IMR-90 (cell line): ENCODE data around the gene LATS2. TPM values are rescaled to one million over a fixed set of nuclear protein-coding genes. Genes with fewer than 3 reads are reported as not detected.
"Not testable (repeated sequence)": the region's sequence is repeated elsewhere in the genome, so short reads cannot be mapped to it uniquely, and the experiment has no call there.

ENCODE experiments used
- ATAC-seq: fragments of 200-7000 bp; cut with Tn5 transposase; 2 replicates; pipeline ENCODE4 v1.9.1; 2020; ENCODE audit warnings: low read depth, mild to moderate bottlenecking, moderate library complexity
- BruUV-seq: library from RNA; stranded (reverse); fragments of 400-500 nt; replicated peaks from 2 replicates; lab custom pipeline; 2021; lab: Mats Ljungman, UMichigan
- CTCF ChIA-PET: fragments of 300-600 bp; formaldehyde crosslinking; extraction: SDS; loops from one replicate; lab custom pipeline; 2021; ENCODE audit warnings: antibody characterized with exemption; lab: Yijun Ruan, JAX
- POLR2A ChIA-PET: fragments of 300-600 bp; sonication (Branson Sonifier 250); formaldehyde crosslinking; loops from one replicate; lab custom pipeline; 2022; ENCODE audit warnings: antibody characterized with exemption; ENCODE audit not compliant: unreplicated experiment; lab: Charles Lee
- DNase-seq: peaks from one replicate; pipeline ENCODE4 v3.0.0; 2013
- H2AFZ ChIP-seq: replicated peaks from 2 replicates; pipeline ENCODE3; 2013; ENCODE audit warnings: low read length, mild to moderate bottlenecking; ENCODE audit not compliant: poor library complexity
- H2AK5ac ChIP-seq: 2 replicates; pipeline ENCODE4 v1.6.1; 2013; ENCODE audit warnings: low read depth, low read length, inconsistent platforms
- H2AK9ac ChIP-seq: replicated peaks from 2 replicates; pipeline ENCODE3; 2013; ENCODE audit warnings: mild to moderate bottlenecking, low read depth, low read length, moderate library complexity; ENCODE audit not compliant: poor library complexity
- H2BK120ac ChIP-seq: 2 replicates; pipeline ENCODE4 v1.6.1; 2013; ENCODE audit warnings: low read depth, low read length, inconsistent platforms
- H2BK15ac ChIP-seq: 3 replicates; pipeline ENCODE4 v1.6.1; 2013; ENCODE audit warnings: low read depth, low read length, inconsistent platforms
- H2BK20ac ChIP-seq: 2 replicates; pipeline ENCODE4 v1.6.1; 2013; ENCODE audit warnings: low read depth, mild to moderate bottlenecking, inconsistent platforms, low read length, moderate library complexity
- H2BK5ac ChIP-seq: 2 replicates; pipeline ENCODE4 v1.6.1; 2013; ENCODE audit warnings: mild to moderate bottlenecking, low read depth, low read length, inconsistent platforms; ENCODE audit not compliant: poor library complexity, severe bottlenecking
- H3K14ac ChIP-seq: replicated peaks from 2 replicates; pipeline ENCODE4 v1.6.1; 2013; ENCODE audit warnings: low read depth, low read length, inconsistent platforms
- H3K18ac ChIP-seq: 2 replicates; pipeline ENCODE4 v1.6.1; 2013; ENCODE audit warnings: low read depth, low read length, control low read depth
- H3K23ac ChIP-seq: 2 replicates; pipeline ENCODE4 v1.6.1; 2013; ENCODE audit warnings: low read depth, low read length, inconsistent platforms
- H3K27ac ChIP-seq: 2 replicates; pipeline ENCODE4 v1.5.1; 2013; ENCODE audit warnings: mild to moderate bottlenecking, control low read depth, low read length; ENCODE audit not compliant: insufficient read depth
- H3K27me3 ChIP-seq: 2 replicates; pipeline ENCODE4 v1.6.1; 2013; ENCODE audit warnings: low read length; ENCODE audit not compliant: control insufficient read depth, insufficient read depth
- H3K36me3 ChIP-seq: 2 replicates; pipeline ENCODE4 v1.6.1; 2013; ENCODE audit warnings: low read length, mixed read lengths; ENCODE audit not compliant: control insufficient read depth, insufficient read depth
- H3K4ac ChIP-seq: 2 replicates; pipeline ENCODE4 v1.6.1; 2013; ENCODE audit warnings: low read depth, low read length, inconsistent platforms
- H3K4me1 ChIP-seq: 2 replicates; pipeline ENCODE4 v1.6.1; 2013; ENCODE audit warnings: low read length, mixed read lengths; ENCODE audit not compliant: control insufficient read depth, insufficient read depth
- H3K4me2 ChIP-seq: 2 replicates; pipeline ENCODE4 v1.6.1; 2013; ENCODE audit warnings: low read depth, mild to moderate bottlenecking, control low read depth, low read length, moderate library complexity
- H3K4me3 ChIP-seq: 2 replicates; pipeline ENCODE4 v1.5.1; 2013; ENCODE audit warnings: low read depth, mild to moderate bottlenecking, control low read depth, low read length, moderate library complexity; ENCODE audit not compliant: insufficient read depth
- H3K56ac ChIP-seq: 2 replicates; pipeline ENCODE4 v1.6.1; 2013; ENCODE audit warnings: low read length, inconsistent platforms; ENCODE audit not compliant: insufficient read depth; ENCODE audit errors: extremely low read depth
- H3K79me1 ChIP-seq, 2 experiments: 2 replicates each; pipeline ENCODE4 v1.6.1; 2013; ENCODE audit warnings: low read length in 2 of 2, inconsistent platforms in 1 of 2, low read depth in 1 of 2
- H3K9ac ChIP-seq: 2 replicates; pipeline ENCODE4 v1.6.1; 2013; ENCODE audit warnings: low read depth, low read length, control low read depth
- H3K9me1 ChIP-seq: 2 replicates; pipeline ENCODE4 v1.6.1; 2013; ENCODE audit warnings: low read length, inconsistent platforms; ENCODE audit not compliant: insufficient read depth
- H3K9me3 ChIP-seq: 2 replicates; pipeline ENCODE4 v1.6.1; 2013; ENCODE audit warnings: low read length; ENCODE audit not compliant: control insufficient read depth, insufficient read depth
- H4K20me1 ChIP-seq: 2 replicates; pipeline ENCODE4 v1.6.1; 2013; ENCODE audit warnings: low read length, inconsistent platforms; ENCODE audit not compliant: insufficient read depth
- H4K5ac ChIP-seq: 2 replicates; pipeline ENCODE4 v1.6.1; 2013; ENCODE audit warnings: mild to moderate bottlenecking, low read depth, low read length, control low read depth
- H4K8ac ChIP-seq, 2 experiments: 2 replicates each; pipeline ENCODE4 v1.6.1; 2013; ENCODE audit warnings: low read depth in 2 of 2, low read length in 2 of 2, control low read depth in 1 of 2, inconsistent platforms in 1 of 2
- H4K91ac ChIP-seq: 2 replicates; pipeline ENCODE4 v1.6.1; 2013; ENCODE audit warnings: low read depth, low read length, inconsistent platforms; ENCODE audit not compliant: insufficient read depth
- WGBS, 2 experiments: methylation state at CpG; one replicate each; pipeline versions ENCODE4 v1.1.5 to v1.1.7; 2013; ENCODE audit warnings: missing lambda C conversion rate in 2 of 2; ENCODE audit not compliant: insufficient read length in 1 of 2; ENCODE audit errors: extremely low coverage in 2 of 2; 5-methylcytosine and 5-hydroxymethylcytosine counted together
- dilution Hi-C: fragments of 300-500 bp; cut with HindIII; formaldehyde crosslinking; loops from one replicate; pipeline ENCODE4 v1.14.3; 2018; ENCODE audit warnings: low sequenced_read_pairs; ENCODE audit not compliant: unreplicated experiment
- in situ Hi-C: fragments of 300-500 bp; cut with MboI; formaldehyde crosslinking; loops from 3 replicates; pipeline ENCODE4 v1.14.3; 2019; ENCODE audit warnings: low sequenced_read_pairs, inconsistent platforms, mixed read lengths
- intact Hi-C: fragments of 100-400 bp; cut with micrococcal nuclease; formaldehyde crosslinking; loops from 2 replicates; pipeline ENCODE4 v1.10.0; 2022
- polyA plus RNA-seq, 3 experiments: library from polyadenylated mRNA; depleted of rRNA; stranded (reverse); fragments of >200 nt; gene quantifications; 2 replicates each; pipeline ENCODE4 v1.2.3, GENCODE V29; 2012; ENCODE audit warnings: low replicate concordance in 1 of 3
- total RNA-seq: library from RNA; depleted of rRNA; stranded (reverse); fragments of >200 nt; gene quantifications from 2 replicates; pipeline ENCODE4 v1.2.3, GENCODE V29; 2012

The LATS2 gene
- total and polyA plus RNA-seq, 2 of the 4 experiments (the other 2 are of a cell fraction) = 12.7 to 22.4 TPM

DNA sequence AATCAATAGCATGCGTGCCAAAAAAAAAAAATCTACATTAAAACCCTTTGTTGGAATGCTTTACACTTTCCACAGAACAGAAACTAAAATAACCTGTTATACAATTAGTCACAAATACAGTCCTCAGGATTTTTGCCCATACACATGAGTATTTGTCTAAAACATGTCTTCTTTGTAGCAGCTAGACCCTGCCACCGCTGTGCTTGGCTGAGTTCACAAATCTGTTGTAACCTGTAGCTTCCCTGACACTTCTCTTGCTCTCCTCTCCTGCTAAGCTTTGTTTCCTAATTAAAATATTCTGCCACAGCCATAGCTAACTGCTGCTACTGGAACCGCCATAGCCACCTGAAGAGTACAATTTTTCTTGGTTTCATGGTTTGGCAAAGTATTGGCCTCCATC is 113.4 kb downstream of the LATS2 start:
- POLR2A ChIA-PET = interaction anchor here (0.5 kb wide), 1 partner anchor 140 kb away, joined by 5 read pairs; no protein-coding TSS in a partner anchor
- H2AFZ ChIP-seq, H3K4me1 ChIP-seq, H2BK5ac ChIP-seq, intact Hi-C loops, H2AK9ac ChIP-seq, H3K27ac ChIP-seq, H3K4ac ChIP-seq, H4K5ac ChIP-seq, H3K14ac ChIP-seq, BruUV-seq, H4K91ac ChIP-seq, H3K79me1 ChIP-seq, H4K8ac ChIP-seq, ATAC-seq, H4K20me1 ChIP-seq, H3K9ac ChIP-seq, DNase-seq, H3K9me3 ChIP-seq, H2BK20ac ChIP-seq, H3K56ac ChIP-seq, H2BK120ac ChIP-seq, H3K18ac ChIP-seq, H3K4me2 ChIP-seq, H3K9me1 ChIP-seq, H3K23ac ChIP-seq, H3K36me3 ChIP-seq, H3K27me3 ChIP-seq, H2AK5ac ChIP-seq, H3K4me3 ChIP-seq, H2BK15ac ChIP-seq, dilution Hi-C loops: not testable (repeated sequence)
- WGBS, 2 experiments = no CpG with 5 or more reads among the region's 3 CpGs
- CTCF ChIA-PET = interaction anchor here (0.6 kb wide), 1 partner anchor 174 kb away, joined by 4 read pairs; no protein-coding TSS in a partner anchor
- in situ Hi-C loops = loop anchor here (10.0 kb wide), 1 partner anchor 527 kb away; no protein-coding TSS in a partner anchor
